Neuron (in vitro differentiated cells): Measurements from ENCODE around the gene RANBP3L.
"Not testable (repeated sequence)": the region's sequence is repeated elsewhere in the genome, so short reads cannot be mapped to it uniquely, and the experiment has no call there.

ENCODE experiments used
- H2AFZ ChIP-seq: one replicate; pipeline ENCODE4 v1.6.1; 2013; ENCODE audit warnings: low read depth, mild to moderate bottlenecking, inconsistent platforms, low read length, moderate library complexity
- H3K27me3 ChIP-seq: one replicate; pipeline ENCODE4 v1.6.1; 2013; ENCODE audit warnings: low read length; ENCODE audit not compliant: insufficient read depth
- H3K36me3 ChIP-seq: one replicate; pipeline ENCODE4 v1.6.1; 2013; ENCODE audit warnings: low read length; ENCODE audit not compliant: insufficient read depth
- H3K4me1 ChIP-seq: one replicate; pipeline ENCODE4 v1.6.1; 2013; ENCODE audit warnings: low read length; ENCODE audit not compliant: insufficient read depth
- H3K4me3 ChIP-seq: 2 replicates; pipeline ENCODE4 v1.5.1; 2013; ENCODE audit warnings: mild to moderate bottlenecking, low read length, moderate library complexity
- H3K9me3 ChIP-seq: one replicate; pipeline ENCODE4 v1.6.1; 2013; ENCODE audit warnings: low read length

RANBP3L gene

DNA sequence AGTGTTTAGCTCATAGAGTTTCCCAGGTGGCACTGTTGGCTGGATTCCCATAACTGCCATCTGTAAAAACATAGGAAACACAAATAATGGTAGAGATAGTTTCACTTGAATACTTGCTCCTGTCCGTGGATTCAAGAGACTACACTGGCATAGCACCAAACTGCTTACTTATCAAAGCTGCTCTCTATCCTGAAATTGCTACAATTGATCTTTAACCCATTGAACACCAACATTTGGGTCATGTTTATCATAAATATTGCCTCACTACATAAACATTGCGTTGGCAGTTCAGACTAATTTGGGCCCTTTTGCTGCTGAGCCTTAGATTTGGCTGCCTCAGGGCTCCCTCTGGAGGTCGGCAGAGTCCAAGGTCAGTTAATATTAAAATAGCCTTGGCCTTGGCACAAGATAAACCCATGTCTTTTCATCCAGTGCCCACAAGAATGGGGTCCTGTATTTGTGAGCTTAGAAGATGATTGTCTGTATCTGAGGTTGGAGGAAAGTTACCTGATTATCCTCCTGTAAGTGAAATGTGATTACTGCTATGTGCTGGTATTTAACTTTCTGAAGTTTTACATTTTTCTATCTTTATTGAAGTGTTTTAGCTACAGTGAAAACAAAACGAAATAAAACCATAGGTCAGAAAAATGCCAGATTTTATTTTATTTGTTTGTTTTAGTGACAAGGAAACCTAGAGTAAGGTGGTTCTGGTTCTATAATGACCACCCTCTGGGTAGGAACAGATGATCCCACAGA, 4.0 kb upstream of the RANBP3L start:
- Histone ChIP-seq H3K36me3 (no peaks in the 10 kb centered on the region), H3K4me1 (peaks cover 32% of the 10 kb centered on the region), H3K4me3 (no peak overlapping the region), H3K27me3 (peaks cover 3% of the 10 kb centered on the region), H2AFZ (no peak overlapping the region), H3K9me3 (no peaks in the 10 kb centered on the region)

DNA sequence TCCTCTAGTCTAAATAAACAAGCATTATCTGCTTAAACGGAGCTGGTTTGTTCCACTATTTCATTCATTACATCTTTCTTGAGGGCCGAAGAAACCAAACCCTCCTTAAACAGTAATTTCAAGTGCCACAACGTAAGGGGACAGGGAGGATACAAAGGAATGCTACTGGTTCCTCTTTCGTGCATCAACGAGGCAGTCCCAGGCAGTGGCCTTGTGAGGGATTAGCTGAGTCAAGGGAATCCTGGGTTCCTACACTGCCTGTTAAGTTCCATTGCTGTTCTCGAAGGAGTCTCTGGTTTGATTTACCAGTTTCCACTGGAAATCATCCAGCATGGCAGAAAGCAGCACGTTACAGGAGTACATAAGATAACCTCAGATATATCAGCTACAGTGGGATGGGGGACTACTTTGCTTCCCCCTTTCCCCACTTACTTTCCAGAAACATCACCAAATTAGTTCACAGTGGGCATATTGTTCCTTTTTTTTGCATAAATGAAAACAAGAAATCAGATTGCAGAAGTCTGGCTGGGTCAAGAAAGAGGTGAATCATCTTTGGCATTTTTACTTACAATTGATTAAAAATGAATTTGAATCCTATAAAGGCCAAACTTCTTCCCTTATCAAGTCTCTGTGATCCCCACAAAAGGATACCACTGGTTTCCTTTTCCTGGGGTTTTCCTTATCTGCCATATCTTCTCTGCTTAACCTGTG, 2.5 kb upstream of the RANBP3L start:
- Histone ChIP-seq H3K4me1 (peaks cover 36% of the 10 kb centered on the region), H2AFZ (peak overlapping the region; percentile 43), H3K36me3 (no peaks in the 10 kb centered on the region), H3K9me3 (no peaks in the 10 kb centered on the region), H3K4me3 (no peak overlapping the region), H3K27me3 (peaks cover 3% of the 10 kb centered on the region)

DNA sequence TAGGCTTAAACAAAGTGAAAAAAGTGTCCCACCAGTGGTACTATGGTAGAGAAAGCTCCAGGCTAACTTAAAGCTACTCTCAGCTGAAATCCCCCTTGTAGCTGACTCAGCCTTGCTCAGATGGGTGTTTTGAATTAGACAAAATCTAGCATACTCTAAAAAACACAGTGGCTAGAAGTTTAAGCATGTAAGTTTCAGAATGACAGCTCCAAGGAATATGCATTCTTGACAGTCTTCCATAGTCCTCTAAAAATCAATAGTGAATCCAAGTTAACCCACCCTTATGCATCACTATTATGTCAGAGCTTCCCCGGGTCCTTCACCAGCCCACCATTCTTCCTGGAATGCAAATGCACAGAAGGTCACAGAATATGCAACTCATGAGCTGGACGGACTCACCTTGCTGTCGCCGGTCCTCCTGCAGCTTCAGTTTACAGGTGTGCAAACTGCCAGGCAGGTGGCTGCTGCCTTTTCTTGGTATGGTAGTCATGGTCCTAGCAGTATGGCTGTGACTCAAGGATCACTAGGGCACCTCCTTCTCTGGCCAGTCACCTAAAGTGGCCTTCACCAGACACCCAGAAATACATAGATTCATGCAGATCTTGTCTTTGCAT, 668 bp downstream of the RANBP3L start:
- Histone ChIP-seq H3K4me3 (no peak overlapping the region), H2AFZ (no peak overlapping the region), H3K4me1 (peaks cover 36% of the 10 kb centered on the region), H3K27me3 (no peaks in the 10 kb centered on the region), H3K9me3 (no peaks in the 10 kb centered on the region), H3K36me3 (no peaks in the 10 kb centered on the region)

DNA sequence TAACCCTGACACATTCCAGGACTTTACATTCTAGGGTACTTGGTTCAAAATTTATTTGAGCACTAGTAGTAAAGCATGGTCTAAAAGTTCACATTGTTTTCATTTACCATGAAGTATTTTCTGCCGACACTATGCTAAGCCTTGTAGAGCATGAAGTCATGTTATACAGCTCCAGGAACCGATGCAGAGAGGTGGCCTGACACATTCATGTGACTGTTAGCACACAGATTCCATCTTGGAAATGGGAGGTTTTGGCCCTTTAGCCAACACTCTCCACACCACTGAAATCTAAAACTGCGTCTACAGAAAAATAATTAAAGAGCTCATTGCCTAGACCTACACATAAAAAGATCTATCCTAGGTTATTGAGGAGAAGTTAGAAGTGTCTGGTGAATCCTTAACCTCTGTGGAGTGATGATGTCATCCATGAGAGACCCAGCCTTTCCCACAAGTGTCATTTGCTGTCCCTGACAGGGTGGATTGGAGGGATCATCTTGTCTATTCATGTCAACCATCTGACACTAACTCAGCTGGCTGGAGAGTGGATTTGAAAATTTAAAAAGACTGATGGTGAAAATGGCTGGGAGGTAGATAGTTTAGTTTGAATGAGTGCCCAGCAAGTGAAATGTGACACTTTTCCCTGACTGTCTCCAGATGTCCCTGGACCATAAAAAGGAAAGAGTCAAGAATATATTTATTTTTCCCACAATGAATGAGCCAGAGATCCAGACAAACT, 1.3 kb downstream of the RANBP3L start:
- no peak overlapping the region for H3K4me3 ChIP-seq
- H2AFZ ChIP-seq = no peak overlapping the region
- peaks cover 36% of the 10 kb centered on the region for H3K4me1 ChIP-seq
- H3K27me3 ChIP-seq = no peaks in the 10 kb centered on the region
- no peaks in the 10 kb centered on the region for H3K36me3 ChIP-seq
- H3K9me3 ChIP-seq = no peaks in the 10 kb centered on the region

DNA sequence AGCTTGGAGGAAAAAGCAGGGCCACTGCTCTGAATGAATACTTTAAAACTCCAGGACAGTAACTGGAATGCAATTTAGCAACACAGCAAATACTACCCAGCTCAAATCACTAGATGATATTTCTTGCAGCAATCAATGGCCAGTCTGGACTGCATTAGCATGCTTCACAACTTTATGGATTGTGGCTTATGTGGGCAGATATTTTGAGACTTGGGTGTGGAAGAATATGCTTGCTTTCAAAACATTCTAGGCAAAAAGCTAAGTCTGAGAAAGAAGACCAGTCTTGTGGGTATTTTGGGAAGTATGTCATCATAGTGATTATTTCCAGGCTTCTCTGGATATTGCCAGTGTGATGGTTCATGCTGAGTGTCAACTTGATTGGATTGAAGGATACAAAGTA, 3.1 kb downstream of the RANBP3L start:
- H2AFZ ChIP-seq = no peak overlapping the region
- no peaks in the 10 kb centered on the region for H3K9me3 ChIP-seq
- peaks cover 30% of the 10 kb centered on the region for H3K4me1 ChIP-seq
- H3K27me3 ChIP-seq = no peaks in the 10 kb centered on the region
- no peaks in the 10 kb centered on the region for H3K36me3 ChIP-seq
- H3K4me3 ChIP-seq = no peak overlapping the region

DNA sequence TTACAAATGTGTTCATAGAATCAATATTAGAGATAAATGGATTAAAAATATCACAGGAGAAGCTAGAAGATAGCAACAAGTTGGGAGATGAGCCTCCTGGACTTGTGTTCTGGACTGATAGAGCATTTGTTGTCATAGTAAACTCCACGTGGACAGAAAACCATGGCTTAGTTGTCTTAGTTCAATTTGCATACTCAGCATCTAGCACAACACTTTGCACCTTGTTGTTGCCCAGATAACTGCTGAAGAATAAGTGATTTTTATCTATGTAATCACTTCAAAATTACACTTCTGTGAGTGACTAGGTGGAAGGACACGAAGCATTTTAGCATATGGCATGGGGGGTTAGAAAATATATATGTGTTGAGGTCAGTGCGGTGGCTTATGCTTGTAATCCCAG, 4.0 kb downstream of the RANBP3L start:
- Histone ChIP-seq H3K36me3 (no peaks in the 10 kb centered on the region), H3K9me3 (no peaks in the 10 kb centered on the region), H3K27me3 (no peaks in the 10 kb centered on the region), H2AFZ (no peak overlapping the region), H3K4me3 (no peak overlapping the region), H3K4me1 (peaks cover 22% of the 10 kb centered on the region)

DNA sequence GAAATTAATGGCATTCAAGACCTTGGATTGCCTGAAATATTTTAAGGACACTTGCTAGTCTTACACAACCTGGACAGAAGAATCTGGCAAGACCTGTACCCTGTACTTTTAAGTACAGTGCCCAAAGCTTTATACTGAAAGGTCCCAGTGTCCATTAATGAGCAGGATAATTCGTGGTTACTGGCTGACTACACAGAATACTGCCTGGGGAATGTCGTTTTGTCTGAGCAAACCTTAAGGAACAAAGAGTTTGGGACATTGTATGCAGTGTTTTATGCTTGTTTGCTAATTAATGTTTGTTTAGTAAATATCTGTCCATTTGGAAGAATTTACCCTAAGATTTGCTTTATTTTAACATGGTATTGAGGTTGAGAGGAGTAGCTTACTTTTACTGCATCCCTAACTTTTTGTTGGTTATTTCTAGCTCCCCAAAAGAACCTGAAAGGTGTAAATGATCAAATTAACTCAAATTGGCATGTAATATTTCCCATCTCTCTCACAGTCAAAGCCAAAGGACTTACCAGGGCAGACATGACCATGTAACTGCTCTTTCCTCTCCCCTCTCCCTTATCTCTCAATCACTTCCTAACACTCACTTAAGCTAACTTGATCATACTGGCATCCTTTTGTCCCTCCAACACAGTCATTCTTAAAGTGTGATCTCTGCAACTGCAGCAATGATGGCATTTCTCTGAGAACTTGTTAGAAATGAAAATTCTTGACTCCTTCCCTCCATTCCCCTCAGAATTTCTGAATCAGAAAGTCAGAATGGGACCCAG, 15.7 kb downstream of the RANBP3L start:
- Histone ChIP-seq H3K4me3 (no peak overlapping the region), H3K4me1 (no peaks in the 10 kb centered on the region), H2AFZ (no peak overlapping the region), H3K36me3 (no peaks in the 10 kb centered on the region), H3K9me3 (no peaks in the 10 kb centered on the region), H3K27me3 (no peaks in the 10 kb centered on the region)

DNA sequence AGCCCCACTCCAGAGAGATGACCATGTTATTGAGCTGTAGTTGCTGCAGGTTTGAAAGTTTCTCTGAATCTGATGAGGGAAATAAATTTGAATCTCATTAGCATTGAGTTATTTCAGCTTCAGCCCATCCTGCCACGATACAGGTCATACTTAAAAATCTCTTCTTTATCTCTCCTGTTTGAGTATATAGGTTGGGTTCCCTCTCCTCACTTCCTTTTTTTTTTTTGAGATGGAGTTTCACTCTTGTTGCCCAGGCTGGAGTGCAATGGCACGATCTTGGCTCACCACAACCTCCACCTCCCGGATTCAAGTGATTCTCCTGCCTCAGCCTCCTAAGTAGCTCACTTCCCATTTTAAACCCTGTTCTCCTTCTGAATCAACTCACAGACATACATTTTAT, 17.9 kb downstream of the RANBP3L start:
- H3K4me1 ChIP-seq, H3K27me3 ChIP-seq, H3K9me3 ChIP-seq: not testable (repeated sequence)

DNA sequence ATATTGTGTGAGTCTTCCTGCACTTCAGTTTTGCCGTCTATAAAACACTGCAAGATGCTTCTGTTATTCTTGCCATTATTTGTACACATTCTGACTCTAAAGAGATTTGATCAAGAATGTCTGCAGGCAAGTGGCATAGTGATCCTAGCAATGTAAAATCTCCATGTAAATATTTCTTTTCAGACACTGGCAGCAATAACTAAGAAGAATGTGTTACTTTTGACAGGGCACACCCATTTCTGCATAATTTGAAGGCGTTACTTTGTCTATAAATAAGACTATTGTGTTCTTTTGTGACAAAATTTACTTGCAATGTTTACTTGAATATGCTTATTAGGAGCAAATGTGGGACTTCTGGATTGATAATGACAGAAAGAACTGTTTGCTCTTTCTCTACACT, 20.1 kb downstream of the RANBP3L start:
- H3K36me3 ChIP-seq = no peaks in the 10 kb centered on the region
- no peaks in the 10 kb centered on the region for H3K27me3 ChIP-seq
- H3K4me1 ChIP-seq = no peaks in the 10 kb centered on the region
- no peak overlapping the region for H3K4me3 ChIP-seq
- H2AFZ ChIP-seq = no peak overlapping the region
- no peaks in the 10 kb centered on the region for H3K9me3 ChIP-seq

More for the DNA sequence above, 17.9 kb downstream of the RANBP3L start:
- H3K36me3 ChIP-seq, H3K4me3 ChIP-seq, H2AFZ ChIP-seq: not testable (repeated sequence)

DNA sequence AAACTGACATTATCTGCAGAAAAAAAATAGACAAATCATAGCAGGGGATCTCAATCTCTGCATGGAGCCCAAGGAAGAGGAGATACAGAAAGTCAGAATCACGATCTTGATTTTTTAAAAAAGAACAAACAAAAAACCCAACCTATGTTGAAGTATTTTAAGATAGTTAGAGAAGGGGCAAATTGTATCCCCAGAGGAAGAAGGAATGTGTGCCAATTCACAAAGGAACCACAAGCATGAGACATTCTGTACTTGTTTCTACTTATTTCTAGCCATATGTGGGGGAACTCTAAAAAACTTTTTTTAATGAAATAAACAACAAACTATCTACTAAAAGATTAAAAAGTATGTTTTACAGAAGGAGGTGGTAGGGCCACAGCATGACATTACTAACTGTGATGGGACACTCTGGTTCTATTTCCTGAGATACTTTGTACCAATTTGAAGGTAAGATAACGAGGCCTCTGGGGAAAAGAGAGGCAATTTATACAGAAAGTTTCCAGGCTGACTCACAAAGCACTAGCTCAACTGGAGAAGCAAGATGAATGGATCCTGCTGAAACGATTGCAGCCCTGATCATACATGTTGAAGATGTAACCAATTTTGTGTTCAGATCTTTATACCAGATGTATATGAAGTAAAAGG, 22.5 kb downstream of the RANBP3L start:
- Histone ChIP-seq H3K36me3 (no peaks in the 10 kb centered on the region), H3K4me3 (no peak overlapping the region), H3K4me1 (no peaks in the 10 kb centered on the region), H3K27me3 (no peaks in the 10 kb centered on the region), H3K9me3 (no peaks in the 10 kb centered on the region), H2AFZ (no peak overlapping the region)

DNA sequence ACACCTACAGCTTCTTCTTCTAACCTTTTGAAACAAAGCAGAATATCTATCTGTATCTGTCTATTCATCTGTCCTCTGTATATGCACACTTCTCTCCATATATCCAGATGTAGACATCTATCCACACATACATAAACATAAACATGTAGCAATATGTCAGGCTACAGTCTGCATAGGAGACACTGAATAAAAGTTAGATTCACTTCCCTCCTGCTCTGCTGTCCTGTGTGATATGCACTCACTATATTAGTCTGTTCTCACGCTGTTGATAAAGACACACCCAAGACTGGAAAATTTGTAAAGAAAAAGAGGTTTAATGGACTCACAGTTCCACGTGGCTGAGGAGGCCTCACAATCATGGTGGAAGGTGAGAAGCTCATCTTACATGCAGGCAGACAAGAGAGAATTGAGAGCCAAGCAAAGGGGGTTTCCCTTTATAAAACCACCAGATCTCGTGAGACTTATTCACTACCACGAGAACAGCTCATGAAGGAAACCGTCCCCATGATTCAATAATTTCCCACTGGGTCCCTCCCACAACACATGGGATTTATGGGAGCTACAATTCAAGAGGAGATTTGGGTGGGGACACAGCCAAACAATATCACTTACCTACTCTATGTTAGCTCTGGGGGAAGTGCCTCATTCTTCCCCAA, 24.1 kb downstream of the RANBP3L start:
- H3K4me1 ChIP-seq = no peaks in the 10 kb centered on the region
- no peak overlapping the region for H2AFZ ChIP-seq
- no peaks in the 10 kb centered on the region for H3K9me3 ChIP-seq
- no peaks in the 10 kb centered on the region for H3K36me3 ChIP-seq
- no peaks in the 10 kb centered on the region for H3K27me3 ChIP-seq
- no peak overlapping the region for H3K4me3 ChIP-seq

DNA sequence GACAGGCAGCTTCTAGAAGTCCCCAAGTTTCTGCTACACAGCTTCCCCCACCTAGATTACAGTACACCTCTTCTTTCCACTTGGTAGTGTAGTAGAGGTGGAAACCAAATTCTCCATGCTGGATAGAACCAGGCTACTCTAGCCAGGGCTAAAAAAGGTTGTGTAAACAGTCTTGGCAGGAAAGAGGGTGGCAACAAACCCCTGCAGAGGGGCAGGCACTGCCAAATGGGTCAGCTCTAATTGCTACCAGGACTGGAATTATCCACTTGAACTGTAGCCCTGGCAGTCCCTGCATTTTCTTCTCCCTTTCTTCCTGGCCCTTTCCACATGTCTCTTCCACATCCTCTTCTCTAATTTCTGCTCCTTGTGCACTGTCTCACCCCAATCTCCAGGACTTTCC, 24.8 kb downstream of the RANBP3L start:
- H3K36me3 ChIP-seq = no peaks in the 10 kb centered on the region
- no peaks in the 10 kb centered on the region for H3K4me1 ChIP-seq
- no peak overlapping the region for H3K4me3 ChIP-seq
- H3K27me3 ChIP-seq = no peaks in the 10 kb centered on the region
- no peak overlapping the region for H2AFZ ChIP-seq
- H3K9me3 ChIP-seq = no peaks in the 10 kb centered on the region
